DMS79 treated with DMSO at 0.1 percent for 48 hours (cell line): ENCODE data around the gene PAK5.

ENCODE experiments used
- DNase-seq: peaks from one replicate; lab custom pipeline; 2025; lab: John Stamatoyannopoulos, UW

The PAK5 gene

DNA sequence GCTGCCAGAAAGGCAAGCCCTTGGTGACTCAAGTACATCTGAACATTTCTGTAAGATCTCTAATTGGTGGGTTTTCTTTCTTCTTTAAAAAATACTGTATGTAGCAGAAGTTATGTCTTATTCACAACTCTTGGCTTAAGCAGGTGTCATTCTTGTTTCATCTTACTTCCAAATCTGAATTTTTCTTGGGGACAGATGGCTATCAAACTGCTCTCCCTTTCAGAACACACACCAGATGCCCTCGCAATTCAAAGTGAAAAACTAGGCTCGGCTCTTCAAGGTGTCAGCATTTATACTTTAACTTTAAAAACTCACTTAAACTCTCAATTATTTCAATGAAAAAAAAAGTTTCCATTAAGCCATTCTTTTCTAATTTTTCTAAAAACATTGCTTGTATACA lies 49.7 kb downstream of the PAK5 start:
- DNase-seq, result no peak

DNA sequence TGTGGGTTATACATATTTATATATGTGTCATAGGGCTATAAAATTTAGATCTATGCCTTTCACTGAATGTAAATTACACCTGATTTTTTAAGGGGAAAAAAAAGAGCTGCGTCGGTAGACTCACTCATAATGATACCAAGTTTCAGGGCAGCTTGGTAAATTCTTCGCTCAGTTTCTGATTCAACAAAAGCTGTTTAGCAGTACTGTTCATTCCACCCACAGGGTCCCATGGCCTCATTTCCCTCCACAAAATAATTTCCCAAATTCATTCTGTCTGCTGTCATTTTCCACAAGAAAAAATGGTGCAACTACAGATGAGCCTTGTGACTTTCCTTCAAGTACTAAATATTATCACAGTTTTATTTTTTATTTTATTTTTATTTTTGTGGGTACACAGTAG lies 63.7 kb downstream of the PAK5 start:
- DNase-seq, result no peak

DNA sequence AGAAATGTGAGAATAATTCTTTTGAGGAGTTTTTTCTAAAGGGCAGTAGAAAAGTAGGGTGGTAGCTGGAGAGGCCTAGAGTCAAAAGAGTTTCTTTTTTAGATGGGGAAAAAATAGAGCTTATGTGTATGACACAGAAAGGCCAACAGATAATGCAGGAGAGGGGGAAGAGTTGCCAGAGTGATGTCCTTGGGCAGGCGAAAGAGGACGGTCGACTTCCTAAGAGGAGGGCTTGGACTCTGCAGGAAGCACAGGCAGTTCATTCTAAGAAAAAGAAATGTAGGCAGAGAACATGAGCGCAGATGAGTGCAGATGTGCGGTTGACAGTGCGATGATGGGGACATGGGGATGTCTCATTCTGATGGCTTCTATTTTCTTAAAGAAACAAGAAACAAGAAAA lies 68.9 kb downstream of the PAK5 start:
- no peak for DNase-seq

DNA sequence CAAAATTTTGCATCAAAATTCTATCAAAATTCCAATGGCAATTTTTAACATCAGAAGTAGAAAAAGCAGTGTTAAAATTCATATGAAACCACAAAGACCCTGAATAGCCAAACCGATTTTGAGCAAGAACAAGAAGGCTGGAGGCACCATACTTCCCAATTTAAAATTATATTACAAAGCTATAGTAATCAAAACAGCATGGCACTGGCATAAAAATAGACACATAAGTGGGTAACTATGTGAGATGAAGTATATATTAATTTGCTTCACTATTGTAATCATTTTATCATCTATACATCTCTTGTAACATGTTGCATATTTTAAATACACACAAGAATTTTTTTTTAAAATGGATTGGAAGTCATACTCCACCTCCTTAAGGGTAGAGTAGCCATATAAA lies 77.4 kb downstream of the PAK5 start:
- no peak for DNase-seq

DNA sequence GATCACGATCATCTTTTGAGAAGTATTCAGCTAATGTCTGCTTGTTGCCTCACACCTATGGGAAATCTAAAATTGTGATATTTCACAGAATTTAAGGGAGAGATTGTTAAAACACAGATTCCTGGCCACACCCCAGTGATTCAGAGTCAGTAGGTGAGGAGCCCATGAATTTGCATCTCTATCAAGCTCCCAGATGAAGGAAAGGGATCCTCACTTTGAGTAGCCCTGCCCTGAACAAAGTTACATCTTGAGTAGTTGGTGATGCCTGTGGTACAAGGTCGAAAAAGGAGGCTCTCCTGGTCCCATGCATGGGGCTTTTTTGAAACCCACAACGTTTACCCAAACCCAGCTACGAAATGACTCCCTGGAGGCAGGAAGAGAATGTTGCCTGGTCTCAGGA lies 79.5 kb downstream of the PAK5 start:
- no peak for DNase-seq

DNA sequence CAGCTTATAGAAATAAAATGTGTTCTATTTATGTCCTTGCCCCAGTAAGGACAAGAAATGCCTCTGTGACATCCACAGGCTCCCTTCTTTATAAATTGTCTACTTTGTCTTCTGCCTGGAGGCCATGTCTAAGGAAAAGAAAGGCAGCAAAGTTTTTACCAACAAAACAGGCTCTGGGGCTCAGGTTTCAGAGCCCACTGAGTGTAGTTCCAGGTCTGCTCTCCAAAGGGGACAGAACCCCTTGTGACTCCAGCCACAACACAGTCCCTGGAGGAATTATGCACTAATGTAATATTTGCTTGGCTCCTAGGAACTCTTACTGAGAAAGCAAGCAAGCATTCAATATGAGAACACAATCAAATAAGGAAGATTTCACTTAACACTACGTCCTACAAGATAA lies 80.1 kb downstream of the PAK5 start:
- DNase-seq, result no peak

DNA sequence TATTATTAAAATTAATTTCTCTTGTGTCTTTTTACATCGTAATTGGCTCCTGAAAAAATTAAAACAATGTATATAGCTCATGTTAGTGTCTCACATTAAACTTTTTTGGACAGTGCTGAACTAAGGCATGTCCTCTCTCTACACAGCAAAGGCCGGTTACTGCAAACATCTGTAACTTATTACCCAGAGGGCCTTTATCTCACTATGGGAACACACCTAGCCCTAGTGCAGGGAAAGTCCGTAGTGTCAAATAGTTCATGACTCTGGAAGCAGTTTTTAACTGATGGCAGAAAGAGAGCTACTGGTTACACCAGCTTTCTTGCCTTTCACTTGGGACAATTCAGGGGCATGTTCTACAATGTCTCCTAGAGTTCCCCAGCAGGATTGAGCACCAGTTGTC lies 82.2 kb downstream of the PAK5 start:
- no peak for DNase-seq

DNA sequence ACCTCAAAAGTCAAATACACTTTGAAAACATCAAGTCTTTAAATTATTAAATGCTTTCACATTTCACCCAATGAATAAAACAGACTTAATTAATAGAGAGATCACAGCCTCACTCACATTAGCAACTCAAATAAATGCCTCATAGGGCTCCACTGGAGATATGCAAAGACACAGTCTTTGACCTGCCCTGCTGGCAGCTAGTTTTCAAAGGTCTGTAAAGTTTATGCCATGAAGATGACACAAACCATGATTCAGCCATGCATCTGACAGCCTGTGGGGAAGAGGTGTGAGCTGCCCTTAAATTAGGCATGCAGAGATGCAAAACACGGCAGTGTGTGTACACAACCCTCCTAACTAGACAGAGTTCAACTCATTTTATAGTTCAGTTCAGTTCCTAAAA lies 83.6 kb downstream of the PAK5 start:
- no peak for DNase-seq

DNA sequence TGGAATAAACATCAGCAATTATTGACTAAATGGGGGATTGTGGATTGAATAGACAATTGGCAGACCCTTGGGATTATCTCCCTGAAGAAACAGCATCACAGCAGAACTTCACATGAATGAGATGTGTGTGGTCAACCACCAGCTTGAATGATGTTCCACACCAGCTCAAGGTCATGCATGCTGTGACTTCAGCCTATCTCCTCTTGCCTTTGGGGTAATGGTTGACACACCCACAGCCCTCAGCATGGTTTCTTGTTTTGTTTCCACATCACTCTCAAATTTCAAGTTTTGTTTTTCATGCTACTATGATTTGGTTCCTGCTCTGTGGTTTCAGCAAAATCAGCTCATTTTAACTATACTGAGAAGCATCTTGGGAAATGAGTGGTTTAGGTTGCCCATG lies 94.3 kb downstream of the PAK5 start:
- no peak for DNase-seq

DNA sequence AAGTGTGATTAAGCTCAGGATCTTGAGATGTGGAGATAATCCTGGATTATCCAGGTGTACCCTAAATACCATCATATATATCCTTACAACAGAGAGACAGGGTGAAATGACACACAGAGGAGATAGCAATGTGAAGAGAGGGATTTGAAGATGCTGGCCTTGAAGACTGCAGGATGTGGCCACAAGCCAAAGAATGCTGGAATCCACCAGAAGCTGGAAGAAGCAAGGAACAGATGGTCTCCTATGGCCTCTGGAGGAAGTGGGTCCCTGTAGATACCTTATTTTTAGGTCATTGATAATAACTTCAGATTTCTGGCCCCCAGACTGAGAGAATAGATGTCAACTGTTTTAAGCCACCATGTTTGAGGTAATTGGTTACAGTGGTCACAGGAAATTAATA lies 95.0 kb downstream of the PAK5 start:
- DNase-seq, result no peak

DNA sequence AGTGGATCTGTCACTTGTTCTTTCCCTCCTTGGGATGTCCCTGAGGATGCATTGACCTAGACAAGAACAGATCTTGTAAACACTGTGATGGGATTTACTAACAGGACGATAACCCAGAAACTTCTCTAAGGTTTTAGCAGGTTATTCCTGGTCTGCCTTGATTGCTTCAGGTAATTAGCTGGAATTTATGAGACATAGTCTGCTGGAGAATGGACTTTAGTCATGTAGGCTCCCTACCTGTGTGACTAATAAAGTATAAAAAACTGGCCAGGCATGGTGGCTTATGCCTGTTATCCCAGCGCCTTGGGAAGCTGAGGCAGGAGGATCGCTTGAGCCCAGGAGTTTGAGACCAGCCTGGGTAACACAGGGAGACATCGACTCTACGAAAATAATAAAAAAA lies 96.1 kb downstream of the PAK5 start:
- DNase-seq, result no peak

DNA sequence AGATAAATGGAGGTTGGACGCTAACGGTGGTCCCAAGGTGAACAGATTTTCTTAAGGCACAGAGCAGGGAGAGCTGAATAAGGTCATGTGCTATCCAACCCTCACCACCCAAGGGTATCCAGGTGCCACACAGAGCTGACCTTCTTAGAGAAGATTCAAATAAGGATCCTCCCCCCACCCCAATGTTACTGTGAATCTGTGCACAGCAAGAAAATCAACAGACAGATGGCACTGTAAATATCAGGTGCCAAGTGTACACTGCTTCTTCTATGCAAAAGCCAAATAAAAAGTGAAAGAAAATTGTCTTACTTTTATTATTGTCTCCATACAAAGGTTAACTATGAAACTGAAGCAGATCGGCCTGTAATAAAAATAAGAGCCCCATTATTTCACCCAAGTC lies 96.9 kb downstream of the PAK5 start:
- no peak for DNase-seq

DNA sequence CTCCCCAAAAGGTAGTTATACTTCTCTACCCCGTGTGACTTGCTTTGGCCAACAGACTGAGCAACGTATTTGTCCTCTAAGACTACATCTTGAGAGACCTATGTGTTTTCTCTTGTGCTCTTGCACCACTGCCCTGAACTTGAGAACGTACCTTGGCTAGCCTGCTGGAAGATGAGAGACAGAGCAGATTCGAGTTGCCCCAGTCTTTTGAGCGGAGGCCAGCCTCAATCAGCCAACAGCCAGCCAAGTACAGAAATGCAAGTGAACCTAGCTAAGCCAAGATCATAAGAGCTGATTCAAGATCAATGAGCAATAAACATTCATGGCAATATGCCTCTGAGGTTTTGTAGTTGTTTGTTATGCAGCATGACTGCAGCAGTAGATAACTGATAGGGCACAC lies 98.4 kb downstream of the PAK5 start:
- DNase-seq, result no peak

DNA sequence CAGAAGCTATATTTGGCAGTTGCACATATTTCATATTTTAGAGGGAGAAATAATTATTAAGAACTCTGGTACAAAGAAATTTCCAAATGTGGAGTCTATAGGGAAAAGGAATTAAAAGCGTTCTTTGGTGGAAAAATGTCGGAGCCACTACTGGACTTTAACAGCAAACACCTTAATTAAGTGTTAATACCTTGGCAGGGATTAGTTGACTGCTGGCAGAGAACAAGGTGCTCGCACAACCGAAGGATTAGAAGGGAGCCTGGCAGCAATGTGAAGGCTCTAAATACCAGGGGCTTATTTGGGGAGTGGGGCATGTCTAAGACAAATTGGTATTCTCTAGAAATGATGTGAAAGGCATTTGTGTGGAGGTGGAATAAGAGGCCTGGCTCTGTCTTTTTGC lies 98.9 kb downstream of the PAK5 start:
- no peak for DNase-seq

DNA sequence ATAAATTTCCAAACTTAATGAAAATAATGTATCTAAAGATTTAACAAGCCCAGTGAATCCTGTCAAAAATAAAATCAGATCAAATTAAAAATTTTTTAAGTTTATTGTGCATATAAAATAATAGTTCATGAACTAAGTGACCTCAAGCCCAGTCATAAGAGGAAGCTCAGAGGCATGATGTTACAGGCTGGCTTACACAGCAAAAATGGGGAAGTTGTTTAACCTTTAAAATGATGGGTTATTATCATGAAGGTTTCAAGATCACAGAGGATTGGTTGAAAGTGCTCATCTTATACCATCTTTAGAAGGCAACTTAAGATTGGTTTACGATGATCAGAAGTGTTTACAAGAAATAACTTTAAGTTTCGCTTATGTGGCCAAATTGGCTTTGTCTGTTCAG lies 102.5 kb downstream of the PAK5 start:
- no peak for DNase-seq

DNA sequence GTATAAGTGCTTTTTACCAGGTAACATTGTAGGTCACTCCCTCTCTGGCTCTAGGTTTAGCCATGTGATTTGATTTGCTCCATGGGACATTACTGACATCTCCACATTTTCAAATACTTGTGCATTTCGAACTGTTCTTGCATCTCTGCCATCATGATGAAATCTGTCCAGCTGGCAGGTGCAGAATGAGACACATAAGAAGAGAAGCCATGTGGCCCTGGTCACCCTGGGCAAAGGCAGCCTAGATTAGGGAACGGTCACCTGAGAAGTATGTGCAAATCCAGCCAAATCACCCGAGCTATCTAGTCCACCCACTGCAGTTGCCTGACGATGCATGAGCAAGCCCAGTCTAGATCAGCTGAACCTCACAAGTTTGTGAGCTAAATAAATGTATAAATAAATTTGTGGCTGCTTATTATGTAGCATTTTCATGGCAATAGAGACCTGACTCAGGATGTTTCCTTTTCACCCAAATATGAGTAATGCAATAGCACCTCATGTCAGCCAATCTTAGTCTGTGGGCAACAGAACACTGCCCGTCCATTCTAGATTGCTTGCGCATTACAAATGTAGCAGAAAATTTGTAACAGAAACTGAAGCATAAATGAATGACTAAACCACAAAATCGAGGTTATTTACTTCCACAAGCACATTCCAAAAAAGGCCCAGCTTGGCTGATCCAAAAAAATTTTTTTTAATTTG lies 115.2 kb downstream of the PAK5 start:
- DNase-seq, result no peak

DNA sequence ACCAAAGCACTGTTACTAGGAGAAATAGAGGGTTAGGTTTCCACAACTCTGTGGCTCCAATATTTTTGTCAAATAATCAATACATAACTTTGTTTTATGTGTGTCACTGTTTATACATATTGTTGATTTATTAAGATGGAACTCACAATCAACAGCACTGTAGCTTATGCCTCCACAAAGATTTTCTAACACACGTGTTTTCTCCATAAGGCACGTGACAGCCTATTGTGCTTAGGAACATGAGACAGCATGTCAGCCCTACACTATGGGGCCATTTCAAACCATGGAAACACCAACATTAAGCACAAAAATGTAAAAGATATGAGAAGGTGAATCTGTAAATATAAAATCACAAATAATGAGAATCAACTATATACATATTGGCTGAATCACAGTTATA lies 127.0 kb downstream of the PAK5 start:
- DNase-seq, result no peak

DNA sequence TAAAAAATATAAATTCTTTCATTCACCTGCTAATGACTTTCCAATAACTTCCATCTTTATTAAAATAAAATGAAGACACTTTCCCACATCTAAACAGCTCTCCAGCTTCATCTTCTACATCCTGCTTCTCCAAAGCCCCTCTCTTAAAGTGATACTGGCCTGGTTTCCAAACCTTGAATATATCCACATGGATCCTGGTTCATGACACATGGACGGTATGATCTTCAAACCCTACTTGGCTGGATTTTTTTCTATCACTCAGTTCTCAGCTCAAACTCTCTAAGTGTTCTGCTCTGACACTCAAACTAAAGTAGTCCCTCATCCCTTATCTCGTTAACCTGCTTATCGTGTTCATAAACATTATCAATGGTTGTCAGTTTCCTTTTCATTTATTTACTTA lies 128.2 kb downstream of the PAK5 start:
- no peak for DNase-seq

DNA sequence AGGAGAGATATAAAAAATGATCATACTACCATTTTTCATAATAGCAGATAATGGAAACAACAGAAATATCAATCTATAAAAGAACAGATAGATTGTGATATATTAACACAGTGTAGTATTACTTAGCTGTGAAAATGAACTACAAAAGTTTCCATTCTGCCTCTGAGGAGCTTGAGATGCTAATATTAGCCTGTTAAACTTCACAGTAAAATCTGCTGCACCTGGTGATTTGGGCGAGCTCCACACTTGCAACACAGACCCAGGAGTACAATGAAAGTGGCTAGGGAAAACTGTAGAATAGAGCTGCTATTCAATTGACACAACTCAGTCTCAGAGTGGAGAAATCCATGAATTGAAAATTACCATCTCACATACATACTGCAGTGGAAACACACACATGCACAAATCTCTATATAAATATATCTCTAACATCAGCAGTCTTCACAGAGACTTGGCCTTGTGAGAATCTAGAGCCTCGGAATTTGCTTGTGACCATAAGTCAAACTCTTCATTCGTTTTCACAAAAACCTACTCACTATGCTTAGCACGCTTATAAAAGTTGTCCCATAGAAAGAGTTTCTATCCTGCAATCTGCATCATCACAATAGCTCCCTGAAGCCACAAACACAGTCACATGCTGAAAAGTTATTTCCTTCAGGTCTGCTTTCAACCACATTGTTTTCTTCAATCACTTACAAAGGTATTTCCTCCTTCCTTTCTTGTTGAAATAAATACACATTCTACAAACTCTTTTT lies 133.0 kb downstream of the PAK5 start:
- DNase-seq, result no peak

DNA sequence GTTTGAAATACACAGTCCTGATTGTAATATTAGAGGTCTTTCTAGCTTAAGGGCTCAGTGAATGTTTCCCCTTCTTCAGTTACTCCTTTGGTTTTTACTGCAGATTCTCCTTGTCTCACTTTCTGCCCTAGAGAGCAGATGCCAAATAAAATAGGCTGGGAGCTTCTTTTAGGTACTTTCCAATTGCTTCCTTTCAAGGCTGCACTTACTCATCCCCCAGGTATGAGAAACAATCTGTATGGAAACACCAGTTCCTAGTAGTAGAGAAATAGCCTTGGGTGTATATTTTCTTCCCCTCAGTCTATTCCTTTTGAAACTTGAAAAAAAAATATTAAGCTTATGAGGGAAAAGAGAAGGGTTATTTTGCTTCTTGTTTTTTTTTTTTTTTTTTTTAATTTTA lies 139.7 kb downstream of the PAK5 start:
- no peak for DNase-seq

DNA sequence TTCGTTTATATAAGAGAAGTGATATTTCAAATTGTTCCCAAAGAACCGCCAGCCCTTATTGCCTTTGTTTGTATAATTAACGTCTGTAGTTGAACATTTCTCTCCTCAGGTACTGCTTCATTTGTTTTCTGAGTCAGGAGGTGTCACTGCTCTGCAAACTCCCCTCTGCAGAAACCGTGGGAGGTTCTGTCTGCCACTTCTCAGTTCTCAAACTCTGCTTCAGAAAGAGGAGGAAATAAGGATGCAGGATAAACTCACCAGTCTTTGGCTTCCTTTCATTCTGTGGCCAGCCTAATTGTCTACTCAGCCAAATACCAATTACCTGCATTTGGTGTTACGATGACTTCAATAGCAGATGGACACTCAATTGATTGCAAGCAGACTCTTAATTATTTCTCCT lies 149.8 kb downstream of the PAK5 start:
- DNase-seq, result no peak

DNA sequence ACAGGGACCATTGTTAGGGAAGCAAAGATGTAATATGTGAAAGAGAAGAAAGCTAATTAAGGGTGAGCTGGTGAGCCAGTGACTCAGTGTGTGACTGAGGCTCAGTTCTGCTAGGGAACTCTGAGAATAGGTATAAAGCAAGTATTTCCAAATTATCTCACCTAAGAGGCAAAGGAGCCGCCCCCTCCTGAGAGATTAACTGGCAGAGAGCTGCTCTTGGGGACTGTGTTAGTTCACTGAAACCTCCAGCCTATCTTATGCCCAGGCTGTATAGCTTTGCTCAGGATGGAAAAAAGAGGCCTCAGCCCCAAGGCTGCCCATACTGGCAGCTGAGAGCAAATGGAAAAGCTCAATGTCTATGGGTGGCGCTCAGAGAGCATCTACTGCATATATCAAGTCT lies 152.0 kb downstream of the PAK5 start:
- DNase-seq, result no peak

DNA sequence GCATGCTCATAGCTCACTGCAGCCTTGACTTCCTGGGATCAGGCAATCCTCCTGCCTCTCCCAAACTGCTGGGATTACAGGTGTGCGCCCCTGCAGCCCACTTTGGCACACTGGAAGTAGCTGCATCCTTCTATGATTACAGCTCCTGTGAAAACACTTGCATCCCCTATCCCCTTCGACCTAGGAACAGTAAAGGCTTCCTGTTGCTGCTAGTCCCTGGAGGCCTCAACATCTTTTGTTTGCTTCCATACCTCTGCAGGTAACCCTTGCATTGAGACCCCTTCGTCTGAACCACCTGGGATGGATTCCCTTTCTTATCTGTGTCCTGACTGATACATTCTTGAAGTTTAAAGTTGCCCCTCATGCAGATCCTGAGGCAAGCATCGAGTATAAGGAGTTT lies 152.4 kb downstream of the PAK5 start:
- no peak for DNase-seq

DNA sequence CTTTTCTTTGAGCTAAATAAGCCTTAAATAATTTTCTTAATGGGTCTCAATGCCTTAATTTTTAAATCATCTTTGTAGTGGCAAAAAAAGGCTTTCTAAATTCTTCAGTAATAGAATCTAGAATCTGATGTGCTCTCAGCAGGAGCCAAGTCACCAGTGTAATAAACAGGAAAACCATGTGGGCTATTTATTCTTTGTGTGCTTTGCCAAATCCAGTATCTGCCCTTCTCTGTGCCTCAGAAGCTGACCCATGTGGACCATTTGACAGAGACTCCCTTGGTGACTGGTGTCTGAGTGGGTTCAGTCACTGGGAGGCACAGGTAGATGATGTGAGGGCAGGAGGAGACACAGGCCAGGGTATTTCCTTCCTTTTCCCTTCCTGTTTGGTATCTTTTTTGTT lies 152.9 kb downstream of the PAK5 start:
- DNase-seq, result no peak
